Fibroblast of skin of abdomen (primary cell): Measurements from ENCODE around the gene GAPDHS.

Experiments
- DNase-seq: peaks from one replicate; pipeline ENCODE4 v3.0.0-alpha.2; 2013

The GAPDHS gene

GRCh38 chr19:35540356-35540927, 7.2 kb downstream of the GAPDHS start:
- no peak for DNase-seq

DNA sequence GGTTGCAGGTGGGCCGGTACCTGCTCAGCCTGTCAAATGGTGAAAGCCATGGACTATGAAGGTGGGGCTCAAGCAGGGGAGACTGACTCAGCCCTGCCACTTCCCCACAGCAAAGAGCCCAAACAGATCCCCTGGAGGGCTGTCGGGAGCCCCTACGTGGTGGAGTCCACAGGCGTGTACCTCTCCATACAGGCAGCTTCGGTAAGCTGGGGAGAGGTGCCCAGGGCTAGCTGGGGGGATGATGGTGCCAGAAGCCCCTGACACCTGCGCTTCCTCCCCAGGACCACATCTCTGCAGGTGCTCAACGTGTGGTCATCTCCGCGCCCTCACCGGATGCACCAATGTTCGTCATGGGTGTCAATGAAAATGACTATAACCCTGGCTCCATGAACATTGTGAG, 9.0 kb downstream of the GAPDHS start:
- no peak for DNase-seq

DNA sequence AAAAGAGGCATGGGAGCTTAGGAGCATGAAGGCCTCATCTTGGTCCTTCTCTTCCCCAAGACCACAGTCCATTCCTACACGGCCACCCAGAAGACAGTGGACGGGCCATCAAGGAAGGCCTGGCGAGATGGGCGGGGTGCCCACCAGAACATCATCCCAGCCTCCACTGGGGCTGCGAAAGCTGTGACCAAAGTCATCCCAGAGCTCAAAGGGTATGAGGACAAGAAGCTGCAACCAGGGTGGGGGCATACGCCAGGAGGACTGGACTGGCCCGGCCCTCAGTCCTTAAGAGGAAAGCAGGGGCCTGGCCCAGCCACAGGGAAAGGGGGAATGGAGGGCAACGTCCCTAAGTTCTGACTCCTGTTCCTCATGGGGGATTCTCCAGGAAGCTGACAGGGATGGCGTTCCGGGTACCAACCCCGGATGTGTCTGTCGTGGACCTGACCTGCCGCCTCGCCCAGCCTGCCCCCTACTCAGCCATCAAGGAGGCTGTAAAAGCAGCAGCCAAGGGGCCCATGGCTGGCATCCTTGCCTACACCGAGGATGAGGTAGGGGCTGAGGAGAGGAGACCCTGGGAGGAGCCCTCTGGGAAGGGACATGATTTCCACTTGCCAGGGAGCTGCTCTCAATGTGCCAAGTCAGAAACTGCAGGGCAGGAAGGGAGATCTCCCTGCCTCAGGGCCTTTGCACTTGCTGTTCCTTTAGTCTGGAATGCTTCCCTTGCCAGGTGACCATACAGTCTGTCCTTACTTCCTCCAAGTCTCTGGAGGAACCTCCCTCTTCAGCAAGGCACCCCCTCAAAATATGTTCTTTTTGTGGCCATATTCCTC, 10.2 kb downstream of the GAPDHS start:
- DNase-seq = no peak

DNA sequence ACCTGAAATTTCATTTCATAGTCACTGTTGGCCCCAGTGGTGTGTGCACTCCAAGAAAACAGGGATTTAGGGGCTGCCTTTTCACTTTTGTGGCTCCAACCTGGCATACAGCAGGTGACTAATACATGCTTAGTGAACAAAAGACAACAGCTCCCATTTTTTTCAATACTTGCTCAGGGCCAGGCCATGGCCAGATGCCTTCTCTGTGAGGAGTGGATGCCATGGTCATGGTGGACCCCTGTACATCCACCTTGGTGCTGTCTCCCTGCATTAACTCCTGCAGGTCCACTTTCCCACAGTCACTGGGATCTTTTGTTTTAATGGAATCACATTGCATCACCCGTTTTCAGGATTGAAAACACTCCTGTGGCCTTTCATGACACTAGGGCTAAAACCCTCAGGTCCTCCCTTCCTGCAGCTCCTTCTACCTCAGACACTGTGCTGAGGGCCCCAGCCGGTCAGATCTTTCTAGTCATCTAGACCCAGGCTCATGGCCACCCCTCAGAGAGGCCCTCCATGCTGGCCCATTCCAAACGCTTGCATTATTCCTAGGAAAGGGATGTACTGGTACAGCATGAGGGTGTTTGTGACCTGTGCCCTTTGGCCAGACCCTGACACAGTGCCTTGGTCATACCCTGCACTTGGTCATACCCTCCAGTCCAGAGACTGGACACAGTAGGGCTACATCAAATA, 11.0 kb downstream of the GAPDHS start:
- no peak for DNase-seq

GRCh38 chr19:35545001-35545854, 12.0 kb downstream of the GAPDHS start, which contains the start of gene TMEM147:
TMEM147 (plus strand) TSS chr19:35545626; CDS start chr19:35545740, 114 bp downstream.
- peak; percentile 87 for DNase-seq

DNA sequence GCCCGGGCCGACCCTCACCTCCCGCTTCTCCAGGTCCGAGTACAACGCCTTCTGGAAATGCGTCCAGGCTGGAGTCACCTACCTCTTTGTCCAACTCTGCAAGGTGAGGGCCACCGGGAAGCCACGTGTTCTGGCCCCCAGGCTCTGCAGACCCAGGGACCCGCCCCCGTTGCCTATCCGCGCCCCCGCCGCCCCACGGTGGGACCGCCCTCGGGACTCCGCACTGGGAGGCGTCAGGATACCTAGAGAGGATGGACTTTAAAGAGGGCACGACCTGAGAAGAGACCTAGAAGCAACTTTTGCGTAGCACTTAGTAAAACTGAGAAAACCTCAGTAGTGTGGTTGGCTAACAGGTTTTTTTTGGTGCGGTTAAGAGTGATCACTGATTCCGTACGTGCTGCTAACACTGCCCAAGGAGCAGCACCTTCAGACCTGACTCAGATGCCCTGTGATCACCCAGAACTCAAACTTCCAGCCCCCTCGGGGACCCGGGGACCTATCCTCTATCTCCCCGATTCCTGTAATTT, 12.7 kb downstream of the GAPDHS start:
- peak; percentile 14 for DNase-seq

DNA sequence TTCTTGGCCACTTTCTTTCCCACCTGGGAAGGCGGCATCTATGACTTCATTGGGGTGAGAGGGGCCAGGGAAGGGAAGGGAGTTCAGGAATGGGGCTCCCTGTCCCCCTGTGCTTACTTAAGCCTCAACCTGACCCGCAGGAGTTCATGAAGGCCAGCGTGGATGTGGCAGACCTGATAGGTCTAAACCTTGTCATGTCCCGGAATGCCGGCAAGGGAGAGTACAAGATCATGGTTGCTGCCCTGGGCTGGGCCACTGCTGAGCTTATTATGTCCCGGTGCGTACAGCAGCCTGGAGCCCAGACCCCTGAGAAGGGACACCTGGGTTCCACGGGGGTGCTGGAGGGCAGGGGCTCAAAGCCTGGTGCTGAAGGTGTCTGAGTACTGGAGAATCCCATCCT, 13.3 kb downstream of the GAPDHS start:
- no peak for DNase-seq

GRCh38 chr19:35549174-35549788, 16.0 kb downstream of the GAPDHS start:
- DNase-seq = peak; percentile 66

DNA sequence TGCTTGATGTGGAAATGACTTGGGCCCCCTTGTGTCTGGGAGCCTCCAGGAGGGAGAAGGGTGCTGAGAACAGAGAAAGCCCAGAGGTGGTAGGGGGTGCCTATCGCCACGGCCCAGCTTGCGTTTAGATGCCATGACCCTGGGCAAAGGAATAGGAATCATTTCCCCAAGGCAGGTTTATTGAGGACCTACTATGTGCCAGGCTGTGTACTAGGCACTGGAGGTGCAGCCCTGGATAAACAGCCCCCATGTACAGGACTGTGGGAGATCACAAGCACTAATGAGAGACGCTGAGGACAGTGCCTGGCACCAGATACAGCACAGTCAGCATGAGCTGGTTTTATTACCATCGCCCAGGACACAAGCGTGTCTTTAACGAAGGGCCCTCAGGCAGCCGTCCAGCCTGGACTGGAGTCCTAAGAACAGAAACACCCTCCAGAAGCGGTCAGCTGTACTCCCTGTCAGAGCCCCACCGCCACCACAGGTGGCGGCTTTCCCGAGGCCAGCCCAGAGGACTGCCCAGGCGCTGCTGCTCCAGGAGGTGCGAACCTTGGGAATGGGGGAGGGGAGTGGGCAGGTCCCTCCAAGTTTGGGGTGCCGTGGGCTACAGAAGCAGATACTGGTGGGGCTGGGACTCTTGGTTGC, 16.7 kb downstream of the GAPDHS start:
- no peak for DNase-seq

GRCh38 chr19:35551091-35551810, 18.0 kb downstream of the GAPDHS start:
- DNase-seq = no peak

DNA sequence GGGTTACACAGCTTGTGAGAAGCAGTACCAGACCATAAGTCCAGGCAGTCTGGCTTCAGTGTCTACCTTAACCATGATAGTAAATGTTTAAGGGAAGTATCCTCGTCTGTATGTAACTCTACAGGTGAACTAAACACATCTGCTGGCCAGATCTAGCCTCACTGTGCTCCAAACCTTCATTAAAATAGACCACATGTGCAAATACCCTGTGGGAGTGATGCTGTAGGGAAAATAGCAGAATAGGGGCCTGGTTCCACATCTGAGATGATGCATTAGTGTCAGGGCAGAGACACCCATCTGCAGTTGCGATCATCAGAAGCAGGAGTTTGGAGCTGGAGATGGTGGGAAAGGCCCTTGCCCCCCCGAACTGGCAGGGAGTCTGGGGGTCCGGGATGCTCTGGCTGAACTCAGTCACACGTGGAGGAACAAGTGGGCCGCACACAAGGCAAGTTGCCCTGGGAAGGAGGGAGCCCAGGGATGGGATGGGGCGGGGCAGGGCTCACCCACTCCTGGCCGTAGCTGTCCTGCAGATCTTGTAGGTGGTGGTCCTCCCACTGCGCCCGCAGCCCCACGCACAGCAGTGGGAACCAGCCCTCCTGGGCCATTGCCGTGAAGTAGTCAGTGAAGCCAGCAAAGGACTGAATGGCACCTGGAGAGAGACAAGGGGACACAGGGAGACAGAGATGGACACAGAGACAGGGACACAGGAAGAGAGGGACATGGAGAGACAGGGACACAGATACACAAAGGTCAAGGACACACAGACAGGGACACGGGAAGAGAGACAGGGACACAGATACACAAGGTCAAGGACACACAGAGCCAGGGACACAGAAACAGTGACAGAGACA, 19.5 kb downstream of the GAPDHS start:
- no peak for DNase-seq

DNA sequence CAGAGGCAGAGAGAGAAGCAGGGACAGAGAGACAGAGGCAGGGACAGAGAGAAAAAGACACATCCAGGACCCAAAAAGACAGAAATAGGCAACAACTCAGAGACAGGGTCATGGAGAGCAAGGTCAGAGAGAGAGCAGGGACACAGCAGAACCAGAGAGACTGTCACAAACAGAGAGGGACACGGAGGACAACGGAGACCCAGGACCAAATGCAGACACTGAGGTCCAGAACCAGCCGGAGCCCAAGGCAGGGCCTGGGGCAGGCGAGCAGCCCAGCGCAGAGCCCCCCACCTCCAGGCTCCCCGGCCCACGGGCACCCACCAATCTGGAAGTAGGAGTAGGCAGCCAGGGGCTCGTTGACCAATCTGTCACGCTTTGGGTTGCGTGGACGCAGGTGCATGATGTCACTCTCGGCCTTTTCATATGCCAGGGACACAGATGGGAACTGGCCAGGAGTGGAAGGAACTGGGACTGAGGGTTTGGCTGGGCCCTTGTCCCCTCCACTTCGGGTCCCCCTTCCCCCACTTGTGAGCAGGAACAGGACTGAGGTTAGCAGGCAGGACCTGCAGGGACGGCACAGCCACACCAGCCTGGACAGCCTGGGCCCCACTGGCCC, 20.2 kb downstream of the GAPDHS start:
- DNase-seq = no peak

- no peak for DNase-seq
Measured at GRCh38 chr19:35554076-35554475, 20.8 kb downstream of the GAPDHS start.

DNA sequence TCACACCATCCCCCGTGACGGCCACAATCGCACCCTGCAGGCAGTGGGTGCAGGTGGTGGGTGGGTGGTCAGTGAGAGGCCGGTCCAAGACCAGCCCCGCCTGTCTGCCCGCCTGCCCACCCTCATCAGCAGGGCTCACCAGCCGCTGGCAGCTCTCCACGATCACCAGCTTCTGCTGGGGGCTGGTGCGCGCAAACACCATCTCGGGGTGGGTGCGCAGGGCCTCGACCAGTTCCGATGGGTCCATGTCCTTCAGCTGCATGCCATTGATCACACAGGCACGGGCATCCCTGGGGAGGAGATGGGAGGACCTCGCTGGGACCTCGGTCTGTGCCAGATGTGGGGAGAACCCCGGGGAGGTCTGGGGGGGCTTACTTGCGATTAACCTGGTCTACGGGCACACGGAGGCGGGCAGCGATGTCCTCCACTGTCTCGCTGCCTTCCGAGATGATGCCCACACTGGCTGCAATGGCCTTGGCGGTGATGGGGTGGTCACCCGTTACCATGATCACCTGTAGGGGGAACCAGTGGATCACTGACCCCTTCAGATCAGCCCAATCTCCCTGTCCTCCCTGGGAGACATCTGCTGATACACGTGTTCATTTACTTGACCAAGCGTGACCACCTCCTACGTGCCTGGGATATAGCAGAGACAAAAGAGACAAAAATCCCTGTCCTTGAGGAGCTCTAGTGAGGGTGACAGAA, 22.2 kb downstream of the GAPDHS start:
- peak; percentile 18 for DNase-seq

DNA sequence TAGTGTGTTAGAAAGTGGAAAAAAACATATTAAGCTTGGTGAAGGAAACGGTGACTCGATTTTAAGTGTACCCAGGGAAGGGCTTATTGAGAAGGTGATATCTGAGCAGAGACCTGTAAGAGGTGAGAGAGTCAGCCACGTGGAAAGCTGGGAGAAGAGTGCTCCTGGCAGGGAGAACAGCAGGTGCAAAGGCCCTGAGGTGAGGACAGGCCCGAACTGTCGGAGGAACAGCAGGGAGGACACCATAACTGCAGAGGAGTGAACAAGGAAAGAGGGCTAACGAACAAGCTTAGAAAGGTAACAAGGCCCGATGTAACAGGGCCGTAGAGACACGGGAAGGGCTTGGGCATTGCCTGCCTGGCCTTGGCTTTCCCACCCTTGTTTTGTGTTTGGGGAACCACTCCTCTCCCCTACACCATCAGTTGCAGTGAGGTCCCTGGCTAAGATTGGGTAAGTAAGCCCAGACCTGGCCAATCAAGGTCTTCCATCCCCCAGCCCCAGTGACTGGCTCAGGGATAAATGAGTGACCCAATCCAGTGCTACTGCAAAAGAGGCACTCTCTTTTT, 22.9 kb downstream of the GAPDHS start:
- DNase-seq = no peak

DNA sequence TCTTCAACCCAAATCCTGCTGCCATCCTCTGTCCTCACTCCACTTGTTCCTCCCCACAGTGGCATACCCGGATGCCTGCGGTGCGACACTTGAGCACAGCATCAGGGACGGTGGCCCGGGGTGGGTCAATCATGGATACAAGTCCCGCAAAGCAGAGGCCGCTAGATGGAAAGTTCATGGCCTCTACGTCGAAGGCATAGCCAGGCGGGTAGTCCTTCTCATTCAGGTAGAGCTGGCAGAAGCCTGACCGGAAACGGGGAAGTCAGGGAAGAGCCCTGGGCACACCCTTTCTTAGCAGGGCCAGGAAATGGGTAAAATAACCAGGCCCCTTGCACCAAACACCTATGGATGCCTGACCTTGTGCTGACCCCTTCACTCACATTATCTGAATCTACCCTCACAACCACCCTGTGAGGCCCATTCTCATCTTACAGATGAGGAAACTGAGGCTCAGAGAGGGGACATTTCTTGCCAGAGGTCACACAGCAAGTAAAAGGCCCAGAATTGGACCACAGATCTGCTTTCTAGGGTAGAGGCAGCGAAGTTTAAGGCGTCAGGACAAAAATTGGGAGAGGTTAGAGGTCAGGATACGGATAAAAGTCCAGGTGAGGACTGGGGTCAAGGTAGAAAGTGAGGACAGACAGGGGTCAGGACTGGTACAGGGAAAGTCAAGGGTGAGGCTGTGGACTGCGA, 23.7 kb downstream of the GAPDHS start:
- no peak for DNase-seq
